Fibroblast of skin of abdomen (primary cell): ENCODE results near the gene SSBP4. TPM values are rescaled to one million over a fixed set of nuclear protein-coding genes. Genes with fewer than 3 reads are reported as not detected.
"Not testable (repeated sequence)": the region's sequence is repeated elsewhere in the genome, so short reads cannot be mapped to it uniquely, and the experiment has no call there.

ENCODE experiments used
- DNase-seq: peaks from one replicate; pipeline ENCODE4 v3.0.0-alpha.2; 2013
- polyA plus RNA-seq, 2 experiments: library from polyadenylated mRNA; unstranded; fragments of 120-200 nt; gene quantifications; one replicate each; pipeline ENCODE4 v1.2.1, GENCODE V29; 2013; ENCODE audit not compliant: insufficient read length in 2 of 2

SSBP4 gene
- polyA plus RNA-seq (2013, experiment 1 of 2; ENCODE audit: insufficient read length): 104 TPM
- polyA plus RNA-seq (2013, experiment 2 of 2; ENCODE audit: insufficient read length): 115 TPM

DNA sequence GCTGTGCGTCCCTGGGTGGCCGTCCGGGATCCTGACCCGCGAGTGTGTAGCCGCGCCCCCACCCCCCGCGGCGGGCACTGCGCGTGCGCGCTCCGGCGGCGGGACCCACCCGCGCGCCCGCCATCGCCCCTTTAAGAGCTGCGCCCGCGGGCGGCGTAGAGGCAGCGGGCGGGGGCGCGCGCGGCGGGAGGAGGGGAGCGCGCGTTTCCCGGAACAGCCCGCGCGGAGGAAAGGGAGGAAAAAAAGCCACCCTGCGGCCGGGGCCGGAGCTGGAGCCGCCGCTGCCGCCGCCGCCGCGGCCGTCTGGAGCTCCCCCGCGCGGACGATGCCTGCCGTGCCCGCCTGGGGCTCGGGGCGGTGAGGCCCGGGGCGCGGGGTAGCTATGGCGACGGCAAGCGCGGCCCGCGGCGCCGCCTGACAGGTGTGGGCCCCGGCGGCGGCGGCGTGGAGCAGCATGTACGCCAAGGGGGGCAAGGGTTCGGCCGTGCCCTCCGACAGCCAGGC, at the start of gene SSBP4:
TSS of gene SSBP4 (plus strand) at position 204 of the 504 bp plus-strand sequence. CDS start at position 455, 251 bp downstream.
- peak; percentile 85 for DNase-seq

DNA sequence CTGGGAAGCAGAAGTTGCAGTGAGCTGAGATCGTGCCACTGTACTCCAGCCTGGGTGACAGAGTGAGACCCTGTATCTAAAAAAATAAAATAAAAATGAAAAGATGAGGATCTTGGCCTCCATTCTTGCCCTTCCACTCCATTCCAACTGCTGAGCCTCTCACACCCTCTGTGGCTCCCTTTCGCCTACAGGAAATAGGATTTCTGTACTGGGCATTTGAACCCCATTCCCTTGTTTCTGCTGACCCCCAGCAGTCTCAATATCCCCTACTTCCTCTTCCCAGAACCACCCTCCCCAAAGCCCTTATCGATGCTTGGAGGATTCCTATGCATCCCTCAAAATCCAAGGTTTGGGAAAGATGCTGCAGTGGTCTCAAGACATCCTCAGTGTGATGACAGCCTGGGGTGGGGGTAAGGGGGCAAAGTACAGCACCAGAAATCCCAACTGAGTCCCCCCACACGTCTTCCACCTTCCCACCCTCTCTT, 45.7 kb upstream of the SSBP4 start:
- no peak for DNase-seq

DNA sequence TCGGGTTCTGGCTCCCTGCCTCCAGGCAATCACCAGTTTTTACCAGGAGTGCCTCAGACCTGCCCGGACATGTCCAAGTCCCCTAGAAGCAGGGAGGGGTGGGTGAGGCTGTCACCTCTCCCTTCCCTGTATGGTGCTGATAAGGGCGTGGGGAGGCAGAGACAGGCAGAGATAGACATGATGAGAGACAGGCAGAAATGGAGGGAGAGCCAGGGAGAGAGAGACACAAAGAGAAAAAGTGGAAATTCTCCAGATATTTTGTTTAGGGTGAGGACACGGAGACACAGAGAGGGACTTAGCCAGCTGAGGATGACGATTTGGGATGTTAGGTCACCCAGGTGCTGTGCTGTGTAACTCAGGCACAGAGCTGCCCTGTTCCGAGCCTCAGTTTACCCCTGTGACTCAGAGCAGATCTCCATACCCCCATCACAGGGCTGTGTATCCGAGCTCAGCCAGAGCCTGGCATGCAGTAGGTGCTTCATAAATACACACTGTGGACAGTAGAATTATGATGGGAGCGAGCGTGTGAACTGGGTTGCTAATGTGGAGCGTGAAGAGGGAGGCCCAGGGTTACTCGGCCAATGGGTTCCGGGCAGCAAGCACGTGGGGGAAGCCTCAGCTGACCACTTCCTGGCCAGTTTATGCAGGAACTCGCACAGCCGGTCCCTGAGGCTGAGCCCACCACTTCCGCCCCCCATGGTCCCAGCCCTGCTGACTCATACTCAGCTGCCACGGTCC, 45.1 kb upstream of the SSBP4 start:
- peak; percentile 96 for DNase-seq

DNA sequence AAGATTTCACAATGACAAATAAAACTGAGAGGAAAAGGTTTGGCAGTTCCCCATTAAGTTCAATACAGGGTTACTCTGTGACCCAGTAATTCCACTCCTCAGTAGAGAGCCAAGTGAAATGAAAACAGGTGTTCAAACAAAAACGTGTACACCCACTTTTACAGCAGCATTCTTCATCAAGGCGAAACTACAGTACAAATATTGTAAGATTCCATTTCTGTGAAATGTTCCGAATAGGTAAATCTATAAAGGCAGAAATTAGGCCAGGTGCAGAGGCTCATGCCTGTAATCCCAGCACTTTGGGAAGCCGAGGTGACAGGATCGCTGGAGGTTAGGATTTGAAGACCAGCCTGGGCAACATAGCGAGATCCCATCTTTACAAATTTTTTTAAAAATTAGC, 42.2 kb upstream of the SSBP4 start:
- DNase-seq: no peak

DNA sequence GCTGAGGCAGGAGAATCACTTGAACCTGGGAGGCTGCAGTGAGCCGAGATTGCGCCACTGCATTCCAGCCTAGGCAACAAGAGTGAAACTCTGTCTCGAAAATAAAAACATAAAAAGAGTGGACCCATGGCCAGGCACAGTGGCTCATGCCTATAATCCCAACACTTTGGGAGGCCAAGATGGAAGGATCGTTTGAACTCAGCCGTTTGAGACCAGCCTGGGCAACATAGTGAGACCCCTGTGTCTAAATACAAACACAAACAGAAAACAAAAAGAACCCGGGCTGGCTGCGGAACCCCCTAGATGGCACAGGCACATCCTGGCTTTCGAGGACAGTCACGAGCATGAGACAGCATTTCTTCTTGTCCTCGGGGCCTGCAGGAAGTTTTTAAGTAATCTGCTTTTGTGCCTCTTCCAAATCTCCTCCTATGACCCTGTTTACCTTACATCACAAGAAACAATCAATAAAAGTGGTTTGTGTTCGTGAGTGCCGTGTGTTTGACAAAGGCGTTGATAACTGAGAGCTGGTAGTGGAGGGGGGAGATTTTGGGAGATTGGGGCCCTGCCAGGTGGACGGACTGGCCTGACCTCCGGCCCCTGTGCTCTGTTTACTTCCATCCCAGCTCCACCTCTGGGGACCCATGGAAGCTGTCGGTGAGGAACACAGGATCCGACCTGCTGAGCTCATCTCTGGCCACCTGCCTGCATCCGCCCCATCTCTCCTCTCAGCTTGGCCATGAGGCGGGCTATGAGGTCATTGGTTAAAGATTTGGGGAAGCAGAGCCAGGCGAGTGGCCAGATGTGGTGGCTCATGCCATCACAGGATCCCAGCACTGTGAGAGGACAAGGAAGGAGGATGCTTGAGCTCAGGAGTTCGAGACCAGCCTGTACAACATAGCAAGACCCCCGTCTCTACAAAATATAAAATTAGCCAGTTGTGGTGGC, 39.1 kb upstream of the SSBP4 start:
- peak; percentile 83 for DNase-seq

DNA sequence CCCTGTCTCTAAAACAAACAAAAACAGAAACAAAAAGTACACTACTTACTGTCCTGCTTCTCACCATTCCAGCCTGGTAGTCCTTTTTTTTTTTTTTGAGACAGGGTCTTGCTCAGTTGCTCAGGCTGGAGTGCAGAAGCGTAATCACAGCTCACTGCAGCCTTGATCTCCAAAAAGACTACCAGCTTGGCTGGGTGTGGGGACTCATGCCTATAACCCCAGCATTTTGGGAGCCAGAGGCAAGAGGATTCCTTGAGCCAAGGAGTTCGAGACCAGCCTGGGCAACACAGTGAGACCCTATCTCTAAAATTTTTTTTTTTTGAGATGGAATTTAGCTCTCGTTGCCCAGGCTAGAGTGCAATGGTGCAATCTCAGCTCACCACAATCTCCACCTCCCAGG, 38.4 kb upstream of the SSBP4 start:
- DNase-seq: no peak

DNA sequence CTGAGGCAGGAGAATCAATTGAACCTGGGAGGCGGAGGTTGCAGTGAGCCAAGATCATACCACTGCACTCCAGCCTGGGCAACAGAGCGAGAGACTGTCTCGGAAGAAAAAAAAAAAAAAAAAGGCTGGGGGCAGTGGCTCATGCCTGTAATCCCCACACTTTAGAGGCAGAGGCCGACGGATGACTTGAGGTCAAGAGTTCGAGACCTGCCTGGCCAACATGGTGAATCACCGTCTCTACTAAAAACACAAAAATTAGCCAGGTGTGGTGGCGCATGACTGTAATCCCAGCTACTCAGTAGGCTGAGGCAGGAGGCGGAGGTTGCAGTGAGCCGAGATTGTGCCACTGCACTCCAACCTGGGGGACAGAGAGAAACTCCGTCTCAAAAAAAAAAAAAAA, 35.6 kb upstream of the SSBP4 start:
- DNase-seq: not testable (repeated sequence)

DNA sequence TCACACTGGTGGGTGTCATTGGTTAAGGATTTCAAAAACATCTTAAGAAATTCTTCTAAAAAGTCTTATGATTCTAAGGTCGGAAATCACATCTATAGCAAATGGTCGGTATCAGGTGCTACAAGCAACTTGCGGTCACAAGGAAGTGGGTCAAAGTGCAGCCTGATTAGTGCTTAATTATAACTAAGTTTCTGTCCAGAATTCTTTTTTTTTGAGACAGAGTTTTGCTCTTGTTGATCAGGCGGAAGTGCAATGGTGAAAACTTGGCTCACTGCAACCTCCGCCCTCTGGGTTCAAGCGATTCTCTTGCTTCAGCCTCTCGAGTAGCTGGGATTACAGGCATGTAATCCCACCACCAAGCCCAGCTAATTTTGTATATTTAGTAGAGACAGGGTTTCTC, 34.4 kb upstream of the SSBP4 start:
- no peak for DNase-seq

DNA sequence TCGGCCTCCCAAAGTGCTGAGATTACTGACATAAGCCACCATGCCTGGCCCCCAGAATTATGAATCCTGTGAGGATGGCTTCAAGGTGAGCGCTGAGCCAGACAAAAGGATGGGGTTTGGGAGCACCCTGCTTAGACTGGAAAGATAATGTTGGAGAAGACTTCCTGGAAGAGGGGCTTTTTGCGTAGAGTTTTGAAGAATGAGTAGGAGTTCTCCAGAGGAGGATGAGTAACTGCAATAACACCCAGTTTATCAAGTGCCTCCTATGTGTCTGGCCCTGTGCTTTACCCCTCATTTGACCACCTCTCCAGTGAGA, 33.9 kb upstream of the SSBP4 start:
- no peak for DNase-seq

DNA sequence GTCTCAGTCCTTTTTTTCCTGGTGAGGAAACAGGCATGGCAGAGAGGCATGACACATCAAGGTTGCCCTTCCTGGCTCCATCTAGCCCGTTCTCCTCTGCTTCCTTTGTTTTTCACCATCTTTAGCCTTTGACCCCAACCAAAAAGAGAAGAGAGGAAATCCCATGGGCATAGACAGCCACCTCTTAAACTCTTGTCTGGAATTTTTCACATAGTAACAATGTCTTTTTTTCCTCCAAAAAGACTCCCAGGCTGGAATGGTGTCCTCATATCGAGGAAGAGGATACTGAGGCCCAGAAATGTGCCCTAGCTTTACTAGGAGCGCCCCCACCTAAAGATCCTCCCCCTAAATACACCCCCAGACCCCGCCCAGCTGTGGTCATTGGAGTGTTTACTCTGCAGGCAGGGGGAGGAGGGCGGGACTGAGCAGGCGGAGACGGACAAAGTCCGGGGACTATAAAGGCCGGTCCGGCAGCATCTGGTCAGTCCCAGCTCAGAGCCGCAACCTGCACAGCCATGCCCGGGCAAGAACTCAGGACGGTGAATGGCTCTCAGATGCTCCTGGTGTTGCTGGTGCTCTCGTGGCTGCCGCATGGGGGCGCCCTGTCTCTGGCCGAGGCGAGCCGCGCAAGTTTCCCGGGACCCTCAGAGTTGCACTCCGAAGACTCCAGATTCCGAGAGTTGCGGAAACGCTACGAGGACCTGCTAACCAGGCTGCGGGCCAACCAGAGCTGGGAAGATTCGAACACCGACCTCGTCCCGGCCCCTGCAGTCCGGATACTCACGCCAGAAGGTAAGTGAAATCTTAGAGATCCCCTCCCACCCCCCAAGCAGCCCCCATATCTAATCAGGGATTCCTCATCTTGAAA, 33.3 kb upstream of the SSBP4 start, which contains the start of gene GDF15:
TSS of gene GDF15 (plus strand) at position 484 of the 868 bp plus-strand sequence. CDS start at position 516, 32 bp downstream.
- DNase-seq: peak; percentile 75

DNA sequence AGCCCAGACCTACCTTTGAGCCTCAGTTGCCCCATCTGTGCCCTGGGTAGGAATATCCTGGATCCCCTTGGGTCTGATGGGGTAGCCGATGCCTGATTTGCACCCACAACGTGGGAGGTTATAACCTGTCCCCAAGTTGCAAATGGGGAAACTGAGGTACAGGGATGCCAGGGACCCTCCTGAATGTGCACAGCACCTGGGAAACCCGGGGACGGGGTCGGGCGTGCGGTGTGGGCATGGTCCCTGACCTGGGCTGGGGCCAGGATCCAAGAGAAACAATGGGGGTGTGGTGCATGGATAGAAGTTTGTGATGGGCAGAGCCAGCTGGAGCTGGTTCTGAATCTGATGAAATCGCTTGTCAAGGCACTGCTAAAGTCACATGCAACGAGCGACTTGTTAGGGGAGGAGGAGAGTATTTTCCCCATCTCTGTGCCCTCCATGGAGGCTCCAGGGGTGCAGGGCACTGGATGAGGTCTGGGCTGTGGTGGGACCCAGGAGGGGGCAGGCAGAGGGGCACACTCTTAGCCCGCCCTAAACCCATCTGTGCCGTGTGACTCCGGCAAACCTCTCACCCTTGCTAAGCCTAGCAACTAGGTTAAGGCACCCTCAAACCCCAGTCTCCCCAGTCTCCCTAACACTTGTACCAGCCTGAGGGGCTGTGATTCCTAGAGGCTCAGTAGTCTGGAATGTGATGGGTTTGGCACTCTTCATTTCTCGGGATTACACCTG, 32.5 kb upstream of the SSBP4 start:
- peak; percentile 73 for DNase-seq

DNA sequence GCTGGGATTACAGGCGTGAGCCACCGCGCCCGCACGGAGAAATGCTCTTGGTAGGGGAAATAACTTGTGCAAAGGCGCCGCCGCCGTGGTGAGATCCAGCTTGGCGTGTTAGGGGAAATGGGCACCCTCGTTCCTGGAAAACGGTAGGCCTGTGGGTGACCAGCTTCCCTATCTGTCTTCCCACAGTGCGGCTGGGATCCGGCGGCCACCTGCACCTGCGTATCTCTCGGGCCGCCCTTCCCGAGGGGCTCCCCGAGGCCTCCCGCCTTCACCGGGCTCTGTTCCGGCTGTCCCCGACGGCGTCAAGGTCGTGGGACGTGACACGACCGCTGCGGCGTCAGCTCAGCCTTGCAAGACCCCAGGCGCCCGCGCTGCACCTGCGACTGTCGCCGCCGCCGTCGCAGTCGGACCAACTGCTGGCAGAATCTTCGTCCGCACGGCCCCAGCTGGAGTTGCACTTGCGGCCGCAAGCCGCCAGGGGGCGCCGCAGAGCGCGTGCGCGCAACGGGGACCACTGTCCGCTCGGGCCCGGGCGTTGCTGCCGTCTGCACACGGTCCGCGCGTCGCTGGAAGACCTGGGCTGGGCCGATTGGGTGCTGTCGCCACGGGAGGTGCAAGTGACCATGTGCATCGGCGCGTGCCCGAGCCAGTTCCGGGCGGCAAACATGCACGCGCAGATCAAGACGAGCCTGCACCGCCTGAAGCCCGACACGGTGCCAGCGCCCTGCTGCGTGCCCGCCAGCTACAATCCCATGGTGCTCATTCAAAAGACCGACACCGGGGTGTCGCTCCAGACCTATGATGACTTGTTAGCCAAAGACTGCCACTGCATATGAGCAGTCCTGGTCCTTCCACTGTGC, 30.9 kb upstream of the SSBP4 start:
- DNase-seq: peak; percentile 43

DNA sequence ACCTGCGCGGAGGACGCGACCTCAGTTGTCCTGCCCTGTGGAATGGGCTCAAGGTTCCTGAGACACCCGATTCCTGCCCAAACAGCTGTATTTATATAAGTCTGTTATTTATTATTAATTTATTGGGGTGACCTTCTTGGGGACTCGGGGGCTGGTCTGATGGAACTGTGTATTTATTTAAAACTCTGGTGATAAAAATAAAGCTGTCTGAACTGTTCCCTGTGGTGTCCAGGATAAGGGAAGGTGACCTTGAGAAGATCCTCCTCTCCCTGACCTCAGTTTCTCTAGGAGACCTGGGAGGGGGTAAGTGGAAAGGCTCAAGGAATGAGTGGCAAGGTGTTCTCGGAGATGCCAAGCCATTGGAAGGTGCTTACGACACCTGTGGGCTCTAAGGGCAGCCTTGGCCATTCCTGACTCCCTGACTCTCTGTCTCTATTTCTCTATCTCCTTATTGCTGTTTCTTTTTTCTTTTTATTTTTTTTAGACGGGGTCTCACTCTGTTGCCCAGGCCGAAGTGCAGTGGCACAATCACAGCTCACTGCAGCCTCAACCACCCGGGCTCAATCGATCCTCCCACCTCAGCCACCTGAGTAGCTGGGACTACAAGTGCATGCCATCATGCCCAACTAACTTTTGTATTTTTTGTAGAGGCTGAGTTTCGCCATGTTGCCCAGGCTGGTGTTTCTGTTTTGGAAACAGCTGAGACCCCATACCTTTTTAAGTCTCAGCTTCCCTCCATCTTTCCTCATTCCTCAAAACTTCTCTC, 30.1 kb upstream of the SSBP4 start:
- no peak for DNase-seq

DNA sequence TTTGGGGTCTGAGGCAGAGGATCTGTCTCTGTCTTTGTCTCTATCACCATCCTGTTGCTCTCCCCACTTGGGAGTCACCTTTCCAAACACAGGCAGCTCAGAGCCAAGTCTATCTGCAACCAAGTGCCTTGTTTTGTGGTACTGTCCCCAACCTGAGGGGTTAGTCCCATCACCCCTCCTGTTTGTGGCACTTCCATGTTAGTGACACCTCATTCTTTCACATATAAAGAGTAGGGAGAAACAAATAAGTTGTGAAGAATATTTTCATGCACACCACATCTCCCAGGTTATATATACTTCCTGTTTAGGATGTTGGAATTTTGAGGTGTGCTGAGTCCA, 29.5 kb upstream of the SSBP4 start:
- DNase-seq: no peak

DNA sequence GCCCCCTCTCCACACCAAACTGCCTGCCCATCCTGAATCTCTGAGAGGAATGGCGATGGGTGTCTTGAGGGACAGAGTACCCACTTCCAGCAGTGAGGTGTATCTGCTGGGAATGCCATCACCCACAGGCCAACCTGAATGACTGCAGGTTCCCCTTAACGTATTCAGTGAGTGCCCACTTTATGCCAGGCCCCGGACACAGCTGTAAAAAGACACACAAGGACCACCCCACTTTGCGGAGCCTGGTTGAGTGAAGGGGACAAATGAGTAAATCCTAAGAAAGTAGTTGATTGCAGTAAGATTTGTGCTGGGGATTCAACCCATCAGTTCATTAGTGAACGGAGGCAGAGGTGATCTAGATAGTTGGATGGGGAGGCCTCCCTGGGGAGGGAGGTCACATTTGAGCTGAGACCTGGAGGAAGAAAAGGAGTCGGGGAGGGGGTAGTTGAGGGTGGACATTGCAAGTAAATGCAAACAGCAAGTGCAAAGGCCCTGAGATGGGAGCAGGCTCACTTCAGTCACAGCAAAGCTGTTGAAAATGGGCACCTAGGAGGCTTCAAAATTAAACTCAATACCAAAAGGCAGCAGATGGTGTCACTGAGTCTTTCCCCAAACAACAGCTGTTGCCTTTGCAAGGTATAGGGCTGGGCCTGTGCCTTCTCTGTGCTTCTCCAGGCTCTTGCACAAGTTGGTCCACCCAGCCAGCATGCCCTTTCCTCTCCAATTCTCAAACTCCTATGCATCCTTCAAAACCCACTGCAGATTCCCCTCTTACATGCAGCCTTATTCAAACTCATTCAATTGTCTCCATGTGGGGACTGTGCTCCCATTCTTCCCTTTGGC, 28.9 kb upstream of the SSBP4 start:
- no peak for DNase-seq

DNA sequence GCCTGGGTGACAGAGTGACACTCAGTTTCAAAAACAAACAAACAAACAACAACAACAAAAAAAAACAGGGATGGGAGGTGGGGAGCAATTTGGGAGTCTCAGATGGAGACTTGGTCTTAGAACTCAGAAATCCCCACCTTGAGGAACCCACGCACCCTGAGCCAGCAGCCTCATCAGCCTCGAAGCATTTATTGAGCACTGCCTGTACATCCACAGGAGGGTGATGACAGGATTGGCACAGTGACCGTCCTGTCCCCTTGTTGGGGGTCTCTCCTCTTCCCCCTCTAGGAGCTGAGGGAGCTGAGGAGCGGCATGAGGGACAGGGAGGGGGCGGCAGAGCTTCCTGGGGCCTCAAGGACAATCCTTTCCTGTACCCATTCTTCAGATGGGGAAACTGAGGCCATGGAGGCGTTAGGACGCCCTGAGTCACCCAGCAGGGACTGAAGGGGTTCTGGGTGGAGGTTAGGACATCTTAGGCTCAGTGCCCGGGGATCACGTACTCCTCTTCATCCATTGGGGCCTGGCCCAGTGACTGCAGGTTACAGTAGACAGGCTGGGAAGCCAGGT, 27.6 kb upstream of the SSBP4 start:
- DNase-seq: no peak

DNA sequence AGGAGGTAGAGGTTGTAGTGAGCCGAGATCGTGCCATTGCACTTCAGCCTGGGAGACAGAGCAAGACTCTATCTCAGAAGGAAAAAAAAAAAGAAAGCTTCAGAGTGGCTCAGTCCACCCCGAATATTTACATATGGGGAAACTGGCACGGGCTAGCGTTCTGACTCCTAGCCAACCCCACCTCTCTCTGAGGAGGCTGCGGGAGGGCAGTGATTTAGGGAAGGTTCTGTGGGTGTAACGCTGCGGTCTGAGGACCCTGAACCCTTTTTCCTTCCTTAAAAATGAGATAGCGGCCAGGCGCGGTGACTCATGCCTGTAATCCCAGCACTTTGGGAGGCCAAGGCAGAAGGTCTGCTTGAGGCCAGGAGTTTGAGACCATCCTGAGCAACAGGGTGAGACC, 26.8 kb upstream of the SSBP4 start:
- DNase-seq: no peak

DNA sequence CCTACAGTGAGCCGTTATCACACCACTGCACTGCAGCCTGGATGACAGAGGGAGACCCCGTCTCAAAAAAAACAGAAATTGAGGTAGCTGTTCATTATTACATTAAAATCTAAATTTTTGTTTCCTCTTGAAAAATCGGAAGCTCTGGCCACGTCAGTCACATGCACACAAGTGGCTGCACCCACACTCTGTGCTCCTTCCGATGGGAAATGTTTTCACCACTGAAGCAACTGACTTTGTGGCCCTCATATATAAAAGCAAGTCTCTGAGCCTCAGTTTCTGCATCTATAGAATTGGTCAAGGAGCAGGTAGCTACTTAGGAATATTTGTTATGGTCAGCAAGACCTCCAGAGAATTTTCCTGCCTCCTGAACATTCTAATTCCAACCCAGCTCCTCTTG, 26.3 kb upstream of the SSBP4 start:
- DNase-seq: no peak
